ENCODE data around the gene CNR2.

Gene CNR2

GRCh38 chr1:23895082-23895481 lies 18.1 kb downstream of the CNR2 start:
- POLR2A ChIA-PET: no interaction called here
- H3K4me3 ChIP-seq (ENCODE audit: control insufficient read depth in 1 of 7, extremely low read depth in 1 of 7, insufficient read depth in 4 of 7, low read depth in 2 of 7, low read length in 6 of 7): no peak overlapping the region
- H3K36me3 ChIP-seq (ENCODE audit: control insufficient read depth in 4 of 4, insufficient read depth in 4 of 4, low read length in 3 of 4): no peaks in the 10 kb centered on the region
- CTCF ChIA-PET: interaction anchor here (1.4 to 3.1 kb wide), 4 partner anchors 9 to 85 kb away, joined by 3 to 18 read pairs (median 9); no protein-coding TSS in a partner anchor
- no peaks in the 10 kb centered on the region for H3K27me3 ChIP-seq (replicated peaks in 2 of 5; ENCODE audit: control insufficient read depth in 4 of 5, insufficient read depth in 5 of 5, low read length in 4 of 5)
- 87% methylated on average over 3 of the region's 5 CpGs for WGBS (ENCODE audit: insufficient coverage)
- H3K9me3 ChIP-seq (ENCODE audit: control extremely low read depth in 1 of 5, control insufficient read depth in 4 of 5, insufficient read depth in 2 of 5, low read depth in 1 of 5, low read length in 4 of 5): no peaks in the 10 kb centered on the region
- no peak for DNase-seq
- H3K27ac ChIP-seq (ENCODE audit: insufficient read depth in 1 of 2, low read depth in 1 of 2, low read length in 2 of 2, poor library complexity in 1 of 2, severe bottlenecking in 2 of 2): no peak overlapping the region
- H3K4me1 ChIP-seq (ENCODE audit: control extremely low read depth in 1 of 4, control insufficient read depth in 4 of 4, insufficient read depth in 4 of 4, low read length in 3 of 4): peaks cover 9 to 51% (median 30%) of the 10 kb centered on the region in 4 experiments

- DNase-seq: no peak
- CTCF ChIA-PET: interaction anchor here (1.4 to 1.5 kb wide), 2 partner anchors 78 to 80 kb away, joined by 3 to 6 read pairs; no protein-coding TSS in a partner anchor
- H3K4me3 ChIP-seq (ENCODE audit: control insufficient read depth in 1 of 7, extremely low read depth in 1 of 7, insufficient read depth in 4 of 7, low read depth in 2 of 7, low read length in 6 of 7): no peak overlapping the region
- no peak overlapping the region for H3K27ac ChIP-seq (ENCODE audit: insufficient read depth in 1 of 2, low read depth in 1 of 2, low read length in 2 of 2, poor library complexity in 1 of 2, severe bottlenecking in 2 of 2)
- WGBS (ENCODE audit: insufficient coverage): 92% methylated on average over 3 of the region's 5 CpGs
- POLR2A ChIA-PET: interaction anchor here (0.5 to 0.8 kb wide), 2 partner anchors 83 to 1047 kb away, joined by 3 to 6 read pairs; no protein-coding TSS in a partner anchor
- H3K36me3 ChIP-seq (ENCODE audit: control insufficient read depth in 4 of 4, insufficient read depth in 4 of 4, low read length in 3 of 4): no peaks in the 10 kb centered on the region
- H3K27me3 ChIP-seq (replicated peaks in 2 of 5; ENCODE audit: control insufficient read depth in 4 of 5, insufficient read depth in 5 of 5, low read length in 4 of 5): no peaks in the 10 kb centered on the region
- no peaks in the 10 kb centered on the region for H3K9me3 ChIP-seq (ENCODE audit: control extremely low read depth in 1 of 5, control insufficient read depth in 4 of 5, insufficient read depth in 2 of 5, low read depth in 1 of 5, low read length in 4 of 5)
- peaks cover 0 to 15% (median 0%) of the 10 kb centered on the region in 4 experiments for H3K4me1 ChIP-seq (ENCODE audit: control extremely low read depth in 1 of 4, control insufficient read depth in 4 of 4, insufficient read depth in 4 of 4, low read length in 3 of 4)
Observed at GRCh38 chr1:23889074-23889473, 24.1 kb downstream of the CNR2 start.

GRCh38 chr1:23885222-23885621 lies 27.9 kb downstream of the CNR2 start:
- Histone ChIP-seq H3K27me3 (replicated peaks in 2 of 5; ENCODE audit: control insufficient read depth in 4 of 5, insufficient read depth in 5 of 5, low read length in 4 of 5) (no peaks in the 10 kb centered on the region), H3K4me1 (ENCODE audit: control extremely low read depth in 1 of 4, control insufficient read depth in 4 of 4, insufficient read depth in 4 of 4, low read length in 3 of 4) (peaks cover 0 to 5% (median 0%) of the 10 kb centered on the region in 4 experiments), H3K9me3 (ENCODE audit: control extremely low read depth in 1 of 5, control insufficient read depth in 4 of 5, insufficient read depth in 2 of 5, low read depth in 1 of 5, low read length in 4 of 5) (no peaks in the 10 kb centered on the region), H3K4me3 (ENCODE audit: control insufficient read depth in 1 of 7, extremely low read depth in 1 of 7, insufficient read depth in 4 of 7, low read depth in 2 of 7, low read length in 6 of 7) (no peak overlapping the region), H3K27ac (ENCODE audit: insufficient read depth in 1 of 2, low read depth in 1 of 2, low read length in 2 of 2, poor library complexity in 1 of 2, severe bottlenecking in 2 of 2) (no peak overlapping the region), H3K36me3 (ENCODE audit: control insufficient read depth in 4 of 4, insufficient read depth in 4 of 4, low read length in 3 of 4) (peaks cover 0 to 3% (median 0%) of the 10 kb centered on the region in 4 experiments)
- DNase-seq: no peak
- CTCF ChIA-PET: interaction anchor here (0.8 kb wide), 1 partner anchor 11 kb away, joined by 3 read pairs; no protein-coding TSS in a partner anchor
- POLR2A ChIA-PET: no interaction called here
- WGBS (ENCODE audit: insufficient coverage): no CpG with 5 or more reads among the region's 4 CpGs

GRCh38 chr1:23882746-23883145 lies 30.4 kb downstream of the CNR2 start:
- DNase-seq: no peak
- H3K27ac ChIP-seq (ENCODE audit: insufficient read depth in 1 of 2, low read depth in 1 of 2, low read length in 2 of 2, poor library complexity in 1 of 2, severe bottlenecking in 2 of 2): no peak overlapping the region
- no peaks in the 10 kb centered on the region for H3K27me3 ChIP-seq (replicated peaks in 2 of 5; ENCODE audit: control insufficient read depth in 4 of 5, insufficient read depth in 5 of 5, low read length in 4 of 5)
- peaks cover 0 to 3% (median 0%) of the 10 kb centered on the region in 4 experiments for H3K36me3 ChIP-seq (ENCODE audit: control insufficient read depth in 4 of 4, insufficient read depth in 4 of 4, low read length in 3 of 4)
- peaks cover 0 to under 1% (median 0%) of the 10 kb centered on the region in 4 experiments for H3K4me1 ChIP-seq (ENCODE audit: control extremely low read depth in 1 of 4, control insufficient read depth in 4 of 4, insufficient read depth in 4 of 4, low read length in 3 of 4)
- H3K4me3 ChIP-seq (ENCODE audit: control insufficient read depth in 1 of 7, extremely low read depth in 1 of 7, insufficient read depth in 4 of 7, low read depth in 2 of 7, low read length in 6 of 7): no peak overlapping the region
- POLR2A ChIA-PET: no interaction called here
- 100% methylated on average over 1 of the region's 4 CpGs for WGBS (ENCODE audit: insufficient coverage)
- CTCF ChIA-PET: interaction anchor here (1.1 kb wide), 1 partner anchor 14 kb away, joined by 3 read pairs; no protein-coding TSS in a partner anchor
- peaks cover 1 to 20% (median 6%) of the 10 kb centered on the region in 5 experiments for H3K9me3 ChIP-seq (ENCODE audit: control extremely low read depth in 1 of 5, control insufficient read depth in 4 of 5, insufficient read depth in 2 of 5, low read depth in 1 of 5, low read length in 4 of 5)

- Histone ChIP-seq H3K4me3 (ENCODE audit: control insufficient read depth in 1 of 7, extremely low read depth in 1 of 7, insufficient read depth in 4 of 7, low read depth in 2 of 7, low read length in 6 of 7) (no peak overlapping the region), H3K27me3 (replicated peaks in 2 of 5; ENCODE audit: control insufficient read depth in 4 of 5, insufficient read depth in 5 of 5, low read length in 4 of 5) (no peaks in the 10 kb centered on the region), H3K9me3 (ENCODE audit: control extremely low read depth in 1 of 5, control insufficient read depth in 4 of 5, insufficient read depth in 2 of 5, low read depth in 1 of 5, low read length in 4 of 5) (peaks cover 1 to 22% (median 6%) of the 10 kb centered on the region in 5 experiments), H3K27ac (ENCODE audit: insufficient read depth in 1 of 2, low read depth in 1 of 2, low read length in 2 of 2, poor library complexity in 1 of 2, severe bottlenecking in 2 of 2) (no peak overlapping the region), H3K36me3 (ENCODE audit: control insufficient read depth in 4 of 4, insufficient read depth in 4 of 4, low read length in 3 of 4) (peaks cover 0 to 11% (median 0%) of the 10 kb centered on the region in 4 experiments), H3K4me1 (ENCODE audit: control extremely low read depth in 1 of 4, control insufficient read depth in 4 of 4, insufficient read depth in 4 of 4, low read length in 3 of 4) (no peaks in the 10 kb centered on the region)
- CTCF ChIA-PET: interaction anchor here (1.4 to 2.1 kb wide), 2 partner anchors 18 to 70 kb away, joined by 3 to 6 read pairs; no protein-coding TSS in a partner anchor
- POLR2A ChIA-PET: no interaction called here
- WGBS (ENCODE audit: insufficient coverage): no CpG with 5 or more reads among the region's 1 CpG
- DNase-seq: no peak
Observed at GRCh38 chr1:23879809-23880208, 33.4 kb downstream of the CNR2 start.

GRCh38 chr1:23878668-23879067 lies 34.5 kb downstream of the CNR2 start:
- Histone ChIP-seq H3K4me1 (ENCODE audit: control extremely low read depth in 1 of 4, control insufficient read depth in 4 of 4, insufficient read depth in 4 of 4, low read length in 3 of 4) (no peaks in the 10 kb centered on the region), H3K36me3 (ENCODE audit: control insufficient read depth in 4 of 4, insufficient read depth in 4 of 4, low read length in 3 of 4) (peaks cover 0 to 17% (median 0%) of the 10 kb centered on the region in 4 experiments), H3K9me3 (ENCODE audit: control extremely low read depth in 1 of 5, control insufficient read depth in 4 of 5, insufficient read depth in 2 of 5, low read depth in 1 of 5, low read length in 4 of 5) (peaks cover 1 to 22% (median 6%) of the 10 kb centered on the region in 5 experiments), H3K27ac (ENCODE audit: insufficient read depth in 1 of 2, low read depth in 1 of 2, low read length in 2 of 2, poor library complexity in 1 of 2, severe bottlenecking in 2 of 2) (no peak overlapping the region), H3K4me3 (ENCODE audit: control insufficient read depth in 1 of 7, extremely low read depth in 1 of 7, insufficient read depth in 4 of 7, low read depth in 2 of 7, low read length in 6 of 7) (no peak overlapping the region), H3K27me3 (replicated peaks in 2 of 5; ENCODE audit: control insufficient read depth in 4 of 5, insufficient read depth in 5 of 5, low read length in 4 of 5) (no peaks in the 10 kb centered on the region)
- DNase-seq: peak in 1 of 3 donors; percentile 23
- no CpG with 5 or more reads among the region's 1 CpG for WGBS (ENCODE audit: insufficient coverage)
- CTCF ChIA-PET: interaction anchor here (1.0 to 2.1 kb wide), 4 partner anchors 19 to 69 kb away, joined by 3 to 6 read pairs (median 3); no protein-coding TSS in a partner anchor
- POLR2A ChIA-PET: no interaction called here

GRCh38 chr1:23875382-23875781 lies 37.8 kb downstream of the CNR2 start:
- peaks cover 1 to 22% (median 6%) of the 10 kb centered on the region in 5 experiments for H3K9me3 ChIP-seq (ENCODE audit: control extremely low read depth in 1 of 5, control insufficient read depth in 4 of 5, insufficient read depth in 2 of 5, low read depth in 1 of 5, low read length in 4 of 5)
- DNase-seq: no peak
- POLR2A ChIA-PET: no interaction called here
- no peak overlapping the region for H3K4me3 ChIP-seq (ENCODE audit: control insufficient read depth in 1 of 7, extremely low read depth in 1 of 7, insufficient read depth in 4 of 7, low read depth in 2 of 7, low read length in 6 of 7)
- H3K27ac ChIP-seq (ENCODE audit: insufficient read depth in 1 of 2, low read depth in 1 of 2, low read length in 2 of 2, poor library complexity in 1 of 2, severe bottlenecking in 2 of 2): no peak overlapping the region
- no peaks in the 10 kb centered on the region for H3K4me1 ChIP-seq (ENCODE audit: control extremely low read depth in 1 of 4, control insufficient read depth in 4 of 4, insufficient read depth in 4 of 4, low read length in 3 of 4)
- CTCF ChIA-PET: interaction anchor here (1.6 kb wide), 2 partner anchors 10 to 64 kb away, joined by 3 to 5 read pairs; no protein-coding TSS in a partner anchor
- peaks cover 0 to 14% (median 0%) of the 10 kb centered on the region in 4 experiments for H3K36me3 ChIP-seq (ENCODE audit: control insufficient read depth in 4 of 4, insufficient read depth in 4 of 4, low read length in 3 of 4)
- no peaks in the 10 kb centered on the region for H3K27me3 ChIP-seq (replicated peaks in 2 of 5; ENCODE audit: control insufficient read depth in 4 of 5, insufficient read depth in 5 of 5, low read length in 4 of 5)
- 97% methylated on average over 3 of the region's 3 CpGs for WGBS (ENCODE audit: insufficient coverage)
